NCI-H524 treated with DMSO at 0.1 percent for 48 hours (cell line): Measurements from ENCODE around the gene GLYAT.
"Not testable (repeated sequence)": the region's sequence is repeated elsewhere in the genome, so short reads cannot be mapped to it uniquely, and the experiment has no call there.

Experiments
- DNase-seq: peaks from one replicate; lab custom pipeline; 2025; lab: John Stamatoyannopoulos, UW

Gene GLYAT

DNA sequence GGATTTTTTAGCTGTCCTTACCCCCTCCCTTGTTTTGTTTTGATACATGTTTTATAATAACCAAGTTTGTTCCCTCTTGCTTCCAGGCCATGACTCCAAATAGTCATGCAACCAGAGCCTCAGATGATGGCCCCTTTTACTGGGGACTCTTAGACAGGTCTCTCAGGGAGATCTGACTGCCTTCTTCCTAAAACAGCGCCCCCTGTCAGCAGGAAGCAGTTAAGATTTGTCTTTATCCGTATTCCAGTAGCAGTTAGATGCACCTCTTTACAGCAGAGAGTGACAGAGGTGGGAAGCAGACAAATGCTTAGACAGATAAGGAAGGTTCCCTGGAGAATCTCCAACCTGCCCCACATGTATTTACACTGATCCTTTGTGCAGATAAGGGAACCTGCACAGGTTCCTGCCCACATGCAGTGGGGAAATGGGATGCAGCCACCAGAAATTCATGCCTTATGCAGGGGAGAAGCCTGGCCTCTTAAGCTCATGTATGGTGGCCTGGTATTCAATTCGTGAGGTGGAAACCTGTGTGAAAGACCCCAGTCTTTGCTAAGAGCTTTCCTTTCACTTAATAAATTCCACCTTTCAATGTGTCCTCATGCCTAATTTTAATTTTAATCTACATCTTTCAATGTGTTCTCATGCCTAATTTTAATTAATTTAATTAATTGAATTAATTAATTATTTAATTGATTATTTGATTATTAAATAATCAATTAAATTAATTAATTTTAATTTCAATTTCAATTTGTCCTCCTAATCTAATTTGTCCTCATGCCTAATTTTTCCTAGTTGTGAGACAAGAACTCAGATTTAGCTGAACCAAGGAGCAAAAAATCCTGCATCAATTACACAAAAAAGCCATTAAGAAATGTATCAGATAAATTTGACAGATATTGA, 11.5 kb upstream of the GLYAT start:
- DNase-seq, result no peak

- no peak for DNase-seq
These were observed 10.4 kb upstream of the GLYAT start for GRCh38 chr11:58742140-58742539.

DNA sequence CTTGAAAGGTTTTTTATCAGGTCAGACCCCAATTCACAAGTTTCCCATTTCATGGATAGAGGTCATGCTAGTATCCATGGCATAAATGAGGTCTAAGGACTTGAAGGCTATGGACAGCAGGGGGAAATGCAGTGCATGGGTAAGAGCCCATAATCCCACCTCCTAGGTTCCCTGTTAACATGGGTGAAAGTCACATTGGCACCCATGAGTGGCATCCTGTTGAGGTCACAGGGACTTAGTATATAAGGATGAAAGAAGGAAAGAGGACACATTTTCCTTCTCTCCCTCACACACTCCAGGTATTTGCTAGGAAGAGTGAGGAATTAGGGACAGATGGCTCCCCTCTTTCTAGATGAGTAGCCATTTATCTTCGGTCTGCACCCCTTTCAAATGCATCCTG, 9.4 kb upstream of the GLYAT start:
- DNase-seq, result no peak

DNA sequence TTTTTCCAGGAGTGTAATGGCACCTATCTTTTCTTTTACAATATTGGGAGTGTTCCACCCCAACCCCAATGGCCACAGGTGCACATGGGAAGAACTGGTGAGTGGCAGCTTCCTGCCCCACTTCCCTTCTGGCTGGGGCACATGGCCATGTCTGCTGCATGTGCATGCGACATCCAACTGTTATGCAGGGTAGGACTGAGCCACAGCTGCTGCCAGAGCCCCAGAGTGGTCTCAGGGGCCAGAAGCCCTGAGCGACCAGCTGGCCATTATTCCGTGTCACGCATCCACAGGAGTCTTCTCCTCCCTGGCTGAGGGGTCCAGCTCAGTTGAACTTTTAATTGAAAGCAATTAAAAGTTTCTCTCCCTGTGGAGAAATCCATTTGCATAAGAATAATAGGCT, 8.7 kb upstream of the GLYAT start:
- DNase-seq, result no peak

GRCh38 chr11:58739725-58740430, 8.1 kb upstream of the GLYAT start:
- no peak for DNase-seq

- DNase-seq, result no peak
These were observed 3.1 kb upstream of the GLYAT start for GRCh38 chr11:58734681-58735490.

DNA sequence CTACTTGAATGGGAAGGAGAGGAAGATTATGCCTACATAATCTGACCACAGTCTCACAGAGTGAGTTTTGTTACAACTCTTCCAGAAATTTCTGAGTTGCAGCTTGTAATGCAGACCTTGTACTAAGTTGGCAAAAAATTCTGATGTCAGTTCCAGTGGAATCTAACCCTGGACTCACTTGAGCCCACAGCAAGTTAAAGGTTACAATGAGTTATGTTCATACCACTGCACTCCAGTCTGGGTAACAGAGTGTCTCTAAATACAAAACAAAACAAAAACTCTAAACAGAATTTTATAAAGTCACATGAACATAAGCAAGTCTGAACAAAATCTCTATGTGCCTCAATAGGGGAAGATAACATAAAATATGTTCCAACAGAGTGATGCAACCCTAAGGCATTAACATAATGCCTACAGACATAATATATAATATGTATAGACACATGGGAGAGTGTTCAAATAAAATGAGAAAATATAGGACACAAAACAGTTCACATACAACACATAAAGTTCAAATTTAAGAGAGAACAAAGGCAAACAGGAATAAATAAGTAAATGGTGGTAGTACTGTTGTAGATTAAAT, 1.1 kb downstream of the GLYAT start:
- no peak for DNase-seq

DNA sequence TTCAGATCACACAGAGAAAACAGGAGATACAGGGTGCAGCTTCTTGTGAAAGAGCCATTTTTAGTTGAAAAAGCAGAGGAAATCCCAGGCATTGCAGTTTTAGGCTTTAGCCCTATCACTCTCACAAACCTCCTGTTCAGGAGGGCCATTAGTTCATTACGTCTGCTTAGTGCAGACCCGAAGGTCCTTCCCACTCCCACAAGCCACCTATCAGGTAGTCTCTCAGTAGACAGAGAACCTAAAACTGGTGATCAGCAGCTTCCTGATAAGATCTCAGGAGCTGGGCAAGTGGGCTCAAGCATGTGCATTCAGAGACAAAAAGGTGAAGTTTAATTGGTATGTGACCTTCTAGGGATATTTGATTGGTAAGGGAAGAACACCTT, 4.3 kb downstream of the GLYAT start:
- DNase-seq, result no peak

DNA sequence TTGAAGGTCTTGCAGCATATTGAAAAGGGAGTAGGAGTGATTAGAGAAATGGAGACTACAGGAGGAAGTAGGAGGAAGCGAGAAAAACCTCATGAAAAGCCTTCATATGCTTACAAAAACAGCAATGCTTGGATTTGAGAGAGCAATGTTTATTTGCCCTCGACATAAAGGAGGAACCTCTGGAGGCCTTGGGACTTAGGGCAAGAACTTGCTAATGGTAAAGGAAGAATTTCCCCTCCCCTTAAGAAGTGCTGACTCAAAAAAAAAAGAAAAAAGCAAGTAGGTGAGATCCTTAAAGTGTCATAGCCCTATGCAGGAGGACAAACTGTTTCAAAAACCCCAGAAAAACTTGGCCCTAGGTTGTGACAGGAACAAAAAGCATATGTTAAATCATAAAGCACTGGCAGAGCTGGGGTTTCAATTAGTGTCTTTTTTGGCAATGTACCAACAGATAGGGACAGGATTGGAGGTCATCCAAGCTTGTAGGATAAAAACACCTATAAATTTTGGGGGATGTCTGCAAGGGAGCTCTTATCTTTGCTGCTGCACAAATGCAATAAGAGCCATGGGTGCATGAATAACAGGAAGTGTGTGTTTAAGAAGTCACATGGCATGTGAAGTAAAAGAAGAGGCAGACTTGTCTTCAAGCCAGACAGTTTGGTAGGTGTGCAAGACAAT, 4.9 kb downstream of the GLYAT start:
- no peak for DNase-seq

- no peak for DNase-seq
These were observed 12.2 kb downstream of the GLYAT start for GRCh38 chr11:58719406-58720117.

DNA sequence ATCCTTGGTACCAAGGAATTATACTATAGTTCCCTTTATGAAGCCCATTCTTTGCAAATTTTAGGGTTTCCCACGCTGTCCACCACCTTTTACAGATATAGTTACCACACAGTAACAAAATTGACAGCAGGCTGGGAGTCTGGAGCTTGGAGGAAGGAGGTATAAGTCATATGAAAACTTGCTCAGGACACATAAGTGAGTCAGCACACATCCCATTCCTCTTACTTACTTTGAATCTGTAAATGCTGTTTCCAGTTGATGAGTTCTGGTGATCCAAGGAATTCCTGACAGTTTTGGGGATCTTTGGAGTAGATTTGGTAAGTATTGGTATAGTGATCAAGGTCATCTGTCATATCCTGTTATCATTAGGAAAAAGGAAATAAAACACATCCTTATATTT, 19.2 kb downstream of the GLYAT start:
- DNase-seq, result no peak

DNA sequence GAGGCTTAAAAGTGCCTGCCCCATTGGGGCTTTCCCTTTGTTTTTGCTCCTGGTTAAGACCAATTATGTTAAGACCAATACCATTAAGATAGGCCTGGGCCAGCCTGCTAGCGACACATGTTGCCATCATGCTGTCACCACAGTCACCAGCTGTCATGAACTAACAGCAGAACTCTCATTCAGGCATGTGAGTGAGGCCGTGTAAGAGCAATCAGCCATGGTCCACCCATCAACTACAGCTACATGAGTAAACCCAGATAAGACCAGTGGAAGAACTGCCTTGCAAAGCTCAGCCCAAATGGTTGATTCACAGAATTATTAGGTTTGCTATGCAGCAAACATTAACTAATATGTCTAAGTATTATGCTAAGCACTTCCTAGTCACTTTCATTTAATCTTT, 19.9 kb downstream of the GLYAT start:
- no peak for DNase-seq

DNA sequence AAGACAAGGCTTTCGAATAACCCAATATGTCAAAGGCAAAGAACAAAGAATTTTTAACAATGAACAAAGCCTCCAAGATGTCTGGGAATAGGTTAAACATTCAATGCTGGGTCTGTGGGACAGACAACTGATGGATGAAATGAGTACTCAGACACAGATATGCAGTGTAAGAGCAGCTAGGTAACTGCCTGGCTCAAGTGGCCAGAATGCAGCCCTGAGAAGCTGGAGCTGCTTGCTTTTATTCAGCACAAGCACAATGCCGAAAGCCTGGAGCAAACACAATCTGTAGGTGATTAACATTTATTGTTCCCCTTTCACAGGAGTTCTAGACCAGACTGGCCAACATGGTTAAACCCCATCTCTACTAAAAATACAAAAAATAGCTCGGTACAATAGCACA, 24.0 kb downstream of the GLYAT start:
- no peak for DNase-seq

DNA sequence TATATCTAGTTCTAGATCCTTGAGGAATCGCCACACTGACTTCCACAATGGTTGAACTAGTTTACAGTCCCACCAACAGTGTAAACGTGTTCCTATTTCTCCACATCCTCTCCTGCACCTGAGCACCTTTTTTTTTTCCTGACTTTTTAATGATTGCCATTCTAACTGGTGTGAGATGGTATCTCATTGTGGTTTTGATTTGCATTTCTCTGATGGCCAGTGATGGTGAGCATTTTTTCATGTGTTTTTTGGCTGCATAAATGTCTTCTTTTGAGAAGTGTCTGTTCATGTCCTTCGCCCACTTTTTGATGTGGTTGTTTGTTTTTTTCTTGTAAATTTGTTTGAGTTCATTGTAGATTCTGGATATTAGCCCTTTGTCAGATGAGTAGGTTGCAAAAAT, 34.9 kb downstream of the GLYAT start:
- DNase-seq, result not testable (repeated sequence)

GRCh38 chr11:58693026-58693425, 38.7 kb downstream of the GLYAT start:
- no peak for DNase-seq

DNA sequence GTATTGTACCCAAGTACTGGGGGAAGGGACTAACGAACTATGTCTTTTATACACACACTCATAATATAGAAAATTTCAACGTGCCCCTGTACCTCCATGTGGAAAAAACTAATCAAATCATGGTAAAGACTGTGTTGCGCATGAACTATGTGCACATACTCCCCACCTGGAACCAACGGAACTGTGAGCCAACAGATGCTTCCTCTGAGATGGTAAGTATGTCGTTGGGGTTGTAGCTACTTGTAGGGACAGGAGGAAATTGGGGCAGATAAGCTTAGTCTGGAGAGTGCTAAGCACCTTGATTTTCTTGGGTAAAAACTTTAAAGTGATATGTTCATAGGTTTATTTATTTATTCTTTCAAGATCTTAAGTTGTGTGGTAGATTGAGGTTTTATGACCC, 40.1 kb downstream of the GLYAT start:
- DNase-seq, result no peak

DNA sequence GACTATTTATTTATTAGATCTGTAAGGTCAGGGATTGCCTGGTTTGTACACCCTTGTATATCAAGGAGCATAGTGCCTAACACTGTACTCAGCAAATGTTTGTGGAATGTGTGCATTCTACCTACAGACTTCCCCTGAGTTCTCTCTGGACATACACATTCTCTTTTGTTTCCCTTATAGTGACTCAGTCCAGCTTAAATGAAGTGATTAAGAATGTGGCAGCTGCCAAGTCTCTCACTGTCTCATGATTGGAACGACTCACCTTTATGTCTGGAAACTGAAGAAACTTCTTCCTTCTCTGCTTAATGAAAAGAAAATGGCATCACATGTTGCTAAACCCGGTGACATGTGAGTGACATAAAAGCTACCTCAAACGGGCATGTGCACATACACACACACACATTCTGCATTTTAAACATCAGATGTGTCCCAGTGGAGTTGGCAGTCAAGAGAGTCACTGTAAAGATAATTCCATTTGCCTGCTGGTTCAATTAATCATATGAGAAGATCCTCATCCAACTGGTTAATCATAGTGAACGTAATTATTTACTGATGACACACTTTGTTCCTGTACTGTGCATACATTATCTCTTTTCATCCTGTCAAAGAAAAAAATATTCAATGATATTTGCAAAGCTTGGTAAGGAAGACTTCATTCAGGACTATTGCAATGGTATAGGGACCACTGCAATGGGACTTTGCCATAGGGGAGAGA, 42.8 kb downstream of the GLYAT start:
- no peak for DNase-seq

- no peak for DNase-seq
These were observed 45.6 kb downstream of the GLYAT start for GRCh38 chr11:58685973-58686722.

- not testable (repeated sequence) for DNase-seq
These were observed 49.1 kb downstream of the GLYAT start for GRCh38 chr11:58682660-58683059.

DNA sequence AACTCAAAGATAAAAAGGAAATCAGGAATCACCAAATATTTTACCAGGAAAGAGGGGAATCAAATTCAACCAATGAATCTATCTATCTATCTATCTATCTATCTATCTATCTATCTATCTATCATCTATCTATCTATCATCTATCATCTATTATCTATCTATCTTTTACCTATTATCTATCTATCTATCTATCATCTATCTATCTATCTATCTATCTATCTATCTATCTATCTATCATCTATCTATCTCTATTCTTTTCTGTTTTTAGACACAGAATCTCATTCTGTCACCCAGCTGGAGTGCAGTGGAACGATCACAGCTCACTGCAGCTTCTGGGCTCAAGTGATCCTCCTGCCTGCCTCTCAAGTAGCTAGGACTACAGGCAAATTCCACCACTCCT, 54.2 kb downstream of the GLYAT start:
- not testable (repeated sequence) for DNase-seq
